Stimulated activated CD4-positive, alpha-beta T cell treated with anti-CD3 and anti-CD28 coated beads, Interleukin-1b, Interleukin-23, amount 100 ng/mL, for 4 hours (primary cell): ENCODE measurements around the gene KLRC1.
"Not testable (repeated sequence)": the region's sequence is repeated elsewhere in the genome, so short reads cannot be mapped to it uniquely, and the experiment has no call there.

Experiments used
- DNase-seq, 2 donors: peaks; one replicate each; pipeline ENCODE4 v3.0.0-alpha.2; 2020; ENCODE audit warnings: low read depth in 2 of 2

The KLRC1 gene

DNA sequence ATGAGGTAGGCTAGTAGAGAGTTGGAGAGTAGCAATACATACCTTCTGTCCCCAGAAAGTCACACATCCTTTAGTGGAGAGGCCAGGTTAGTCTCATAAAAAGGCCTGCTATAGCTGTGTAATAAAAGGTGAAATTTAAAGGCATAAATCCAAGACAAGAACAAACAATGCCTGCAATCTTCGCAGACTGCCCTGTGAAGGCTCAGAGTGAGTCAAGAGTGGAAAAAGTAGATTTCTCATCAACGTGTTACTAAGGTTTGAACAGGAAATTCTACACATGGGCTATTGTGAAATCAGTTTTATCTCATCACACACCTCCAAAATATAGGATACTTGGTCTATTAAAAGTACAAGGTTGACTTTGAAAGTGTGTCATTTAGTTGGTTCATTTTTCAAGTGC is at the start of gene KLRC1:
Gene KLRC1 (minus strand): TSS at position 222 of the 400 bp plus-strand sequence. CDS start 2,221 bp downstream, outside the sequence.
- no peak for DNase-seq

GRCh38 chr12:10501030-10501429 is 47.9 kb upstream of the KLRC1 start:
- no peak for DNase-seq

- no peak for DNase-seq
These were observed 44.9 kb upstream of the KLRC1 start for GRCh38 chr12:10498042-10498441.

DNA sequence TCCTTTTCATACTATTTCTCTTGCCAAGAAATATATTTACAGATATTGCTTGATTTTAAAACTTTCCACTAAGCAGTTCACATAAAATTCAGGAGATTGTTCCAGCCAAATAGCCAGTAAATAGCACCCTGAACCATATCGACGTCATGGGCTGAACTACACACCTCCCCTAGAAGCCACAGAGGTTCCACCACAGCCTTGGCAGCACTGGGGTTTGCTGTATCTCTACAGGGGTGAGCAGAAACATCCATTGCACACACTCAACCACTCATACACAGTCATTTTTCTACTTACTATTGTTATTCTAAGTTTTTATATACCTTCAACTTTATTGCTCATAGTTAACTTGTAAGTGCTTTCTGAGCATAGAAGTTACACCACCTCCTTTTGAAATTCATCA is 44.4 kb upstream of the KLRC1 start:
- DNase-seq: no peak

GRCh38 chr12:10491766-10492165 is 38.6 kb upstream of the KLRC1 start:
- no peak for DNase-seq

GRCh38 chr12:10487328-10487727 is 34.2 kb upstream of the KLRC1 start:
- not testable (repeated sequence) for DNase-seq

DNA sequence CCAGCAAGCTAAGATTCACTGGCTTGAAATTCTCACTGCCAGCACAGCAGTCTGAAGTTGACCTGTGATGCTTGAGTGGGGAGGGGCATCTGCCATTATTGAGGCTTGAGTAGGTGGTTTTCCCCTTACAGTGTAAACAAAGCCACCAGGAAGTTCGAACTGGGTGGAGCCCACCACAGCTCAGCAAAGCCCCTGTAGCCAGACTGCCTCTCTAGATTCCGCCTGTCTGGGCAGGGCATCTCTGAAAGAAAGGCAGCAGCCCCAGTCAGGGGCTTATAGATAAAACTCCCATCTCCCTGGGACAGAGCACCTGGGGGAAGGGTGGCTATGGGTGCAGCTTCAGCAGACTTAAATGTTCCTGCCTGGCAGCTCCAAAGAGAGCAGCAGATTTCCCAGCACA is 28.7 kb upstream of the KLRC1 start:
- DNase-seq: not testable (repeated sequence)

DNA sequence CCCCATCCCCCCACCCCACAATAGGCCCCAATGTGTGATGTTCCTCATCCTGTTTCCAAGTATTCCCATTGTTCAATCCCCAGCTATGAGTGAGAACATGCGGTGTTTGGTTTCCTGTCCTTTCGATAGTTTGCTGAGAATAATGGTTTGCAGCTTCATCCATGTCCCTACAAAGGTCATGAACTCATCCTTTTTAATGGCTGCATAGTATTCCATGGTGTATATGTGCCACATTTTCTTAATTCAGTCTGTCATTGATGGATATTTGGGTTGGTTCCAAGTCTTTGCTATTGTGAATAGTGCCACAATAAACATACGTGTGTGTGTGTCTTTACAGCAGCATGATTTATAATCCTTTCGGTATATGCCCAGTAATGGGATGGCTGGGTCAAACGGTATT is 19.6 kb upstream of the KLRC1 start:
- not testable (repeated sequence) for DNase-seq

DNA sequence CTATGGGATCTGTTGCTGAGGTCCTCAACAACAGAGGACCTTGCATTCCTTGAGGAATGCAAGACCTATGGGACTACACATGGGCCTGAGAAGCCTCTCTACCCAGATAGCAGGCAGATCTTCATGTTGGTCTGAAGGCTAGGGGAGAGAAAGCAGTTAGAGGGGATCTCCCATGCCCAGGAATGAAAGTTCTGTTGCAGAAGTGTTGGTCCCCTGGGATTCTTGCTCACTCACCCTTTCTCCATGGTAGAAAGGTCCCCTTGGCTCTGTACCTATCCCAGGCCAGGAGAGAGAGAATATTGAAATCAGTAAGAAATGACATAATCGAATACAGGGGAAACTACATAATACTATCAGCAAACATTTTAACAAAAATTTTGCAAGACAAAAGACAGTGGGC is 16.5 kb upstream of the KLRC1 start:
- DNase-seq: no peak

DNA sequence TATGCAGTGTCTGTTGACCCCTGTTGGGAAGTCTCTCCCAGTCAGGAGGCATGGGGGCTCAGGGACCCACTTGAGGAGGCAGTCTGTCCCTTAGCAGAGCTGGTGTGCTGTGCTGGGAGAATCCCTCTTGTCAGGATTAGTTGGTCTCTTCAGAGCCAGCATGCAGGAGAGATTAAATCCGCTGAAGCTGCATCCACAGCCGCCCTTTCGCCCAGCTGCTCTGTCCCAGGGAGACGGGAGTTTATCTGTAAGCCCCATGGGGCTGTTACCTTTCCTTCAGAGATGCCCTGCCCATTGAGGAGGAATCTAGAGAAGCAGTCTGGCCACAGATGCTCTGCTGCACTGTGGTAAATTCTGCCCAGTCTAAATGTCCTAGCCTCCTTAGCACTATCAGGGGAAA is 13.1 kb upstream of the KLRC1 start:
- DNase-seq: no peak

- no peak for DNase-seq
These were observed 4.6 kb upstream of the KLRC1 start for GRCh38 chr12:10457760-10458159.

DNA sequence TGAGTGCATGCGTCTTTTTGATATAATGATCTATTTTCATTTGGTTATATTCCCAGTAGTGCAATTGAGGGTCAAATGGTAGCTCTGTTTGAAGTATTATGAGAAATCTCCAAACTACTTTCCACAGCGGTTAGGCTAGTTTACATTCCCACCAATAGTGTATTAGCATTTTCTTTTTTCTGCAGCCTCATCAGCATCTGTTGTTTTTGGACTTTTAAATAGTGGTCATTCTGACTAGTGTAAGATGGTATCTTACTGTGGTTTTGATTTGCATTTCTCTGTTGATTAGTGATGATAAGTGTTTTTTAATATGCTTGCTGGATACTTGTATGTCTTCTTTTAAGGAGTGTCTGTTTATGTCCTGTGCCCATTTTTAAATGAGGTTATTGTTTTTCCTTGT is 3.7 kb upstream of the KLRC1 start:
- DNase-seq: no peak

DNA sequence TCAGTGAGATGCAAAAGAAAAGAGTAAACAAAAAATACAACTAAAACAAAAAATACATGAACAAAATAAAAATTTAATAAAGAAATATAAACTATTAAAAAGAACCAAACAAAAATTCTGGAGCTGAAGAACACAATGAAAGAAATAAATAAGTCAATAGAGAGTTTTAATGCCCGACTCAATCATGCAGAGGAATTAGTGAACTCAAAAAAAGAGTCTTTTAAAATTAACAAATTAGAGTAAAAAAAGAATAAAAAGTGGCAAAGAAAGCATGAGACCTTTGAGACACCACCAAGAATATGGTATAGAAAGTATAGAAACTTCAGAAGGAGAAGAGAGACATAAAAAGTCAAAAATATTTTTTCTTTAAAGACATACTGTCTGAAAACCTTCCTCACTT is 2.6 kb upstream of the KLRC1 start:
- DNase-seq: no peak

DNA sequence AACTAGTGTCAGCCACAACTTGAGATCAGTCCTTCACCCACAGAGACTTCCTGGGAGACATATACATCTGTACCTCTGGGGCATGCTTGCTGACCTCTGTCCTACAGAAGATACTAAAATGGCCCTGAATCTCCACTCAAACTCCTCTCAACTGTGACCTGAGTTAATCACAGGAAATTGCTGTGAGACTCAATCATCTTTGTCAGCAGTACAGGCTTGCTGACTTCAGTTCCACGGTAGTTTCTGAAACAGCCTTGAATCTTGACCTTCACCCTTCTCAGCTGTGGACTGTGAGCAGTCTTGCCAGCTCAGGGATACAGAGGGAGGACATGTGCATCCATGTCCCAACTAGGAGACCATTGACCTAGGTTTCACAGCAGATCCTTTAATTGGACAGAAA is 1.4 kb upstream of the KLRC1 start:
- DNase-seq: no peak

DNA sequence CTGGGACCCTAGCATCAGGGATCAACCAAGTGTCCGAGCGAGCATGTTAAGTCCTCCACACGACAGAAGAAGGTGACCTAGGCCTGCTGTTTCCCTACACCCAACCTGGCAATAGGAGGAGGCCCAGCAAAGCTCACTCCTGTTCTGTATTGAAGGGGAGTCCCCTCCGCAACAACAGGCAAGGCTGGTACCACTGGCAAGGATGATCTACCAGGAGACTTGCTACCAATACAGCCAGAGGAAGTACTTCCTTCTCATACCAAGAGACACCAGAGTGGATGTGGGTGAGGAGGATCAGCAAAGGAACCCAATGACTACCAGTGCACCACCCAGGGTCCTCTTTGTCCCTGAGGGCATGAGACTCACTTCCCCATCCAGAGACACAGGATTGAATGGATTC is 4.9 kb downstream of the KLRC1 start:
- no peak for DNase-seq

DNA sequence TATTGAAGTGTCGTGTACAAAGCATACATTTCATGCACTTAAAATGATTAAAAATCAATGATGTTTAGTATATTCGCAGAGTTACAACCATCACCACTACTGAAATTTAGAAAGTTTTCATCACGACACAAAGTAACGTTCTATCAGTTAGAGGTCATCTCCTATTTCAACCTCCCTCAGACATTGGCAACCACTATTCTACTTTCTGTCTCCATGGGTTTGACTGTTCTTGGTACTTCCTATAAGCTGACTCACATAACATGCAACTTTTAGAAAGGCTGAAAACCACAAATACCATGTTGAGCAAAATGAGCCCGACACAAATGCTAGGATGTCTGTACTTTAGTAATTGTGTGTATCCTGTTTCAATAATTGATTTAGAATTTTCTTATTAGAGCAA is 7.1 kb downstream of the KLRC1 start:
- DNase-seq: not testable (repeated sequence)

DNA sequence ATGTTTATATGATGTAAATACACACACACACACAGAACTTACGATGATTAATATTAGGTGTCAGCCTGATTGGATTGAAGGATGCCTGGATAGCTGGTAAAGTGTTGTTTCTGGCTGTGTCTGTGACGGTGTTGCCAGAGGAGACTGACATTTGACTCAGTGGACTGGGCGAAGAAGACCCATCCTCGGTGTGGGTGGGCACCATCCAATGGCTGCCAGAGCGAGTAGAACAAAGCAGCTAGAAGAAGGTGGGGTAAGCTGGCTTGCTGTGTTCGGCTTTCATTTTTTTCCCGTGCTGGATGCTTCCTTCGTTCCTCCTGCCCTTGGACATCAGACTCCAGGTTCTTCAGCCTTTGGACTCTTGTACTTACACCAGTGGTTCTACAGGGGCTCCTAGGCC is 12.0 kb downstream of the KLRC1 start:
- not testable (repeated sequence) for DNase-seq

GRCh38 chr12:10439608-10440274 is 13.4 kb downstream of the KLRC1 start:
- DNase-seq: not testable (repeated sequence)

GRCh38 chr12:10437601-10438000 is 15.6 kb downstream of the KLRC1 start:
- not testable (repeated sequence) for DNase-seq

DNA sequence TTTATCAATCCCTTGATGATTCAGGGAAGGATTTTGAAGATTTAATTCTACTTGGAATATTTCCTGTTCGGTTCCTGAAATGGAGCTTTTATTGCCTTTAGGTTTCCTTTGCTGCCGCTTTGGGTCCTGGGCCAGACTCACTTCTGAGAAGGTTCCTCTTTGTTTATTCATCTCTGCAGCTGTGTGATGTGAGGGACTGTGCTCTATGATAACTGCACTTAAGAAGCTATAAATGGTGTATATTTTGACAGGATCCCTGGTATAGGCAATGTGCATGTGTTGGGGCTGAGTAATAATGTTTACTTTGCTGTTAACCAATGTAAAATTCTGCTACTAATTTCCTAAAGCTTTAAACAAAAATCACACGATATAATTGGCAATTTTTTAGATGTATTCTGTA is 17.4 kb downstream of the KLRC1 start, which contains the start of gene KLRC2:
Gene KLRC2 (minus strand): TSS at position 195 of the 400 bp plus-strand sequence. CDS start 24 bp downstream, at position 171.
- DNase-seq: not testable (repeated sequence)

- DNase-seq: not testable (repeated sequence)
These were observed 22.6 kb downstream of the KLRC1 start for GRCh38 chr12:10430623-10431022.

DNA sequence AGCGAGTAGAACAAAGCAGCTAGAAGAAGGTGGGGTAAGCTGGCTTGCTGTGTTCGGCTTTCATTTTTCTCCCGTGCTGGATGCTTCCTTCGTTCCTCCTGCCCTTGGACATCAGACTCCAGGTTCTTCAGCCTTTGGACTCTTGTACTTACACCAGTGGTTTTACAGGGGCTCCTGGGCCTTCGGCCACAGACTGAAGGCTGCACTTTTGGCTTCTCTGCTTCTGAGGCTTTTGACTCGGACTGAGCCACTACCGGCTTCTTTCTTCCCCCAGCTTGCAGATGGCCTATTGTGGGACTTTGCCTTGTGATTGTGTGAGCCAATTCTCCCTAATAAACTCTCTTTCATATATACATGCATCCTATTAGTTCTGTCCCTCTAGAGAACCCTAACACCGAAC is 27.2 kb downstream of the KLRC1 start:
- DNase-seq: not testable (repeated sequence)

GRCh38 chr12:10424260-10424899 is 28.8 kb downstream of the KLRC1 start:
- not testable (repeated sequence) for DNase-seq
